GM21381 (cell line): ENCODE measurements around the gene SP2.

Source experiments
- ATAC-seq: cut with Tn5 transposase; IDR thresholded peaks from one replicate; pipeline ENCODE4 v1.9.1; 2021; ENCODE audit warnings: mild to moderate bottlenecking, moderate library complexity; ENCODE audit not compliant: unreplicated experiment

SP2 gene

GRCh38 chr17:47946929-47947397 lies 50.9 kb downstream of the SP2 start:
- no peak for ATAC-seq

- no peak for ATAC-seq
Observed at GRCh38 chr17:47948706-47949196, 52.7 kb downstream of the SP2 start.

DNA sequence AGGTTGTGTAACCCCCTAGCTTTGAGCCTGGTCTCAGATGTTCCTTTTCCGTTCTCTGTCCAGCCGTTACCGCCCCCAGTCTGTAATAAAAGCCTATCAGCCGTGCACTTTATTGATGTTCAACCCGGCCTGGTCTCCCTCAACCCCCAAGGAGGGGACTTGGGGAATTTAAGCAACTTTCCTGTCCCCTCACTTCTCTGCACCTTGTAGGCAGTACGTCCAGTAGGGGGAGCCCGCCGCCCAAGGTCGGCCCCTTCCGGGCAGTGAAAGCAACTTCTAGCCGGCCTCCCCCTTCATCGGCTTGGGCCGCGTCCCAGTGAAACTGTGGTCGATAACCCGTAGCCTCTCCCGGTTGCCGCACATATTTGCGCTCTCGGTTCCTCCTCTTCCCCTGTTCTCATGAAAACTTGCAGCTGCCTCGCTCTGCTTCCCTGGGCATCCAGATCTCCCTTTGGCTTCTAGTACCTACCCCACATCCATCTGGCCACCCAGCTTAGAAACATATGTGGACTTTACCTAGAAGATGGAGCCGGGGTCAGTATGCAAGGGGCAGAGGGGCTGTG lies 53.2 kb downstream of the SP2 start:
- ATAC-seq: no peak

DNA sequence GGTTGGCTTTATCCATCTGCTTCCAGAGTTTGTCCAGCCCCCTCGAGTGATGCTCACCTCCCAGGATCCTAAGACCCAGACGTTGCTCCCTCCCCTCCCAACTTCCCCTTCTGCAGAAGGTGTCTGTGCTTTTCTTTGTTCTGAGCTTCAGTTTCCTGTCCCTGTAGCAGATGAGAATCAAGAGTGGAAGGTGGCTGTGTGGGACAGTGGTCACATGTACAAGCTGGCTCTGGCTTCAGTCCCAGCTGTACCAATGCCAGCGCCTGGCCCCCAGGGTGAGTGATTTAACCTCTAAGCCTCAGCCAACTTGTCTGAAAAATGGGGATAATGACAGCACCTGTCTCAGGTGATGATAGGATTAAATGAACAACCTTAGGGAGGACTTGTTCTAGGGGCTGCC lies 53.9 kb downstream of the SP2 start:
- no peak for ATAC-seq

- ATAC-seq: no peak
Observed at GRCh38 chr17:47950448-47950847, 54.4 kb downstream of the SP2 start.

GRCh38 chr17:47952171-47953021 lies 56.4 kb downstream of the SP2 start:
- no peak for ATAC-seq

GRCh38 chr17:47953909-47954308 lies 57.9 kb downstream of the SP2 start:
- ATAC-seq: no peak

GRCh38 chr17:47955497-47956461 lies 59.7 kb downstream of the SP2 start:
- ATAC-seq: no peak

DNA sequence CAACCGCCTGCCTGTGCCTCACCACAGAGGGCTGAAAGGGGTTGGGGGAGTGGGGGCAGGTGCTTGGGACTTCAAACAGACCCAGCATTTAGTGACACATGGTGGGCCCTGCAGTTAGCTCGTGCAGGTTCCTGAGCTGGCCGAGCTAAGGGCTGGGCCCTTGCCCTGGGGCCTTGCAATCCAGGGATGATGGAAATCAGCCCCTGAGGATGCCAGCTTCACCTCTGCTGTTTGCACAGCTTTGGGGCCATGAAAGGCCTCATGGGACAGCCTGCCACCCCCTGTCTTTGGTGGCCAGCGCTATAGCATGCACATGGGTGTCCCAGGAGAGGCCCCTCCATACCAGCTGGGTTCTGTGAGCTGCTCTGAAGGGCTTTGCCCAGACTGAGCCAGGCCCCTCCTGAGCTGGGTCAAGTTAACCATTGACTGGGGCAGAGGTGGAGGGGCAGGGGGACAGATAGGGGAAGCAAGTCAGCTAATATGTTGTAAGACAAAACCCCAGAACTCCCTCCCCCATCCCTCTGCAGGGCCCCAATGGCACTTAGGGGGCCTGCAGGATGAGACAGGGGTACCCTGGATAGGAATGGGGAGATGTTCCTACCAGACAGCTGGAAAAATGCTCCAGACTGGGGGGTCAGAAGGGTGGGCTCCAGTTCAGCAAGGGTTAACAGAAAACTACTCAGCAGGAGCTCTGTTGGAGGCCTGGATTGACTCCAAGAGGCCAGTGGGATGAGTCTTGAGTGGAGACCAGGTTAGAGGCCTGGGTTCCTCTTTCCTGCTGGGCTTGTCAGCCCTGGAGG lies 61.0 kb downstream of the SP2 start:
- no peak for ATAC-seq

DNA sequence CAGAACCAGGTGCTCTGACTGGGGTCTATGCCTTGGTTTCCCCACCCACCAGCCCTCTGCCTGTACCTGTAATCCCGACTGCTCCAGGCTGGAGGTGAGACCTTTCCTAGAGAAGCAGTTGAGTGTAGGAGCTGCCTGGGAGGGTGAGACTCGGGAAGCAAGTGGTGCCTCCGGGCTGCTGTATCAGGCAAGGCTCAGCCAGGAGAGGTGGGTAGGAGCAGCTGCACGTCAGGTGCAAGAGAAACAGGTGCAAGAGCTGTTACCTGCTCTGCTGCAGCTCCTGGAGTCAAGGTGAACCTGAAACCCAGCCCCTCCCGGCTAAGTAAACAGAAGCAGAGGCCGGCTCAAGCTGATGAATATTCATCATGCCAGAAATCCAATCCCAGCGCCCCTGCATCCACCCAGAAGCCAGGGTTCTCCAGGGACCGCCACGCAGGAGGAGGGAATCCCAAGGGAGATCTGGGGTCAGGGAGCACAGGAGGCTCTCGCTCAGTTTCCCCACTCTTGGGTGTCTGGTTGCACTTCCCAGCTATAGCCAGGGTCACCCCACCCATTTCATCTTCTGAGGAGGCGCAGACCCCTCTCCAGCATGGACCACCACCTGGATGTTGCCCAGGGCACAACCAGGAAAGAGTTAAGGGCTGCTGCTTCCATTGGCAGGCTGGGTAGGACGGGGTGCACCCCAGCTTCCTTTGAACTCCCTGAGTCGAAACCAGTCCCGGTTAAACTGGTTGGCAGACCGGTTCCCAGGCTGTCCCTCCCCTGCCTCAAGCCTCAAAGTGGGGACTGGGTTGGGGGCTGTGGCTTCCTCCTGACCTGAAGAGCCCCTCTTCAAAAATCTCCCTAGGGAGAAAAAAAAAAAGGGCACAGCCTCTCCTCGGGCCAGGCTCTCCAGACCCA lies 61.8 kb downstream of the SP2 start, which contains the start of gene PRR15L:
TSS of gene PRR15L (minus strand) at position 293 of the 900 bp plus-strand sequence. CDS start 4,649 bp downstream, outside the sequence.
- ATAC-seq: no peak

DNA sequence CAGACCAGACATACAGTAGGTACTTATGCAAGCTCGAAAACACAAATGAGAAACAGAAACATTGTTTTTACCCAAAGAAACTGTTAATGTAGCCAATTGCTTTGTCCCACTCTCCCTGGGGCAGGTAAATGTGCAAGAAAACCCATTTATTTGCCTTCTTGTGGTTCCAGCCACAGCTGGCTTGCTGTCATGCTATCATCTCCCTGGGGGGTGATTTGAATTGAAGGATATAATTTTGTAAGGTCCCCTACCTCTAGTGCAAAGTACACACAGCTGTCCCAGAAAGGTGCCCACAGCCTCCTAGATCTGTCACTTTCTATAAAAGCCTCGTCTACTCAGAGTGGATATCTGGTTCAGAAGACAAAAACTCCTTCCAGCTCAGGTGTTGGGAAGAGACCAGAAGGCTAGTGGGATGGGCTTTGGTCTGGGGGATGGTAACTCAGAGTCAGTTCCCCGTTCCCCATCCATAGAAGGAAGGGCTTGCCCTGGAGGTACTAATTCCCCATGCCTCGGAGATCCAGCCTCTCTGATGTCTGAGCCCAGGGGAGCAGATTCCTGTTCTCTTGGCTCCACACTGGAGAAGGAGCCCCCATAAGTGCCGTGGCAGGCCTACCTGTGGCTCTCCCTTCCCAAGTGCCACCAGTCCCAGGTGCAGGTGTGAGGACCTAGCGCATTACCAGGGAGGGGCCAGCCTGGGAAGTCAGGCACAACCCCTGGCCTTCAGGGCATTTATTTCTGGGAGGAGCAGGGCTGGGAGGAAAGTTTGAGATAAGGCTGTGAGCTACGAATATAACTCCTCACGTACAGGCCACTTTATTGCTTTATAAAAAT lies 64.0 kb downstream of the SP2 start:
- no peak for ATAC-seq

DNA sequence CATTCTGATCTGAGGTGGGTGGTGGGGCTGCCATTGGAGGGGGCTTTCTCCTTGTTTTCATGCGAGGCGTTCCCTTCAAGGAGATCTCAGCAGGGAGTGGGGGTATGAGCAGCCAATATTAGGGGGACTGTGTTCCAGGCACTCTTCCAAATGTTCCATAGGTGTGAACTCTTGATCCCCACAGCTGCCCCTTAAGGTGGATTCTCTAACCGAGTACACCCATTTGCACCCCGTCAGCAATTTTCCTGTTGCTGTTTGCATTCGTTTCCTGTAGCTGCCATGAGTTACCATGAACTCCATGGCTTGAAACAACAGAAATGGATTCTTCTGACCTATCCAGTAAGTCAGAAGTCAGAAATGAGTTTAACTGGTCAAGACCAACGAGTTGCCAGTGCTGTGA lies 65.4 kb downstream of the SP2 start:
- ATAC-seq: no peak

DNA sequence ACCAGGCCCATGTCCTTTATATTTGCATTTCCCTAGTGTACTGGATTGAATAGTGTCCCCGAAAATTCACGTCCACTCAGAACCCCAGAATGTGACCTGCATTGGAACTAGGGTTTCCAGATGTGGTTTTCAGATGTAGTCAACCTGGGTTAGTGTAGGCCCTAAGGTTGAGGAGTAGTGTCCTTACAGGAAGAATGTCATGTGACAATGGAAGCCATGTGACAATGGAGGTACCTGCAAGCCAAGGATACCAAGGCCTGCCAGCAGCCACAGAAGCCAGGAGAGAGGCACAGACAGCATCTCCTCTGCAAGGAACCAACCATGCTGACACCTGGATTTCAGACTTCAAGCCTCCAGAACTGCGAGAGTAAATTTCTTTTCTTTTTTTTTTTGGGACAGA lies 66.9 kb downstream of the SP2 start:
- no peak for ATAC-seq

DNA sequence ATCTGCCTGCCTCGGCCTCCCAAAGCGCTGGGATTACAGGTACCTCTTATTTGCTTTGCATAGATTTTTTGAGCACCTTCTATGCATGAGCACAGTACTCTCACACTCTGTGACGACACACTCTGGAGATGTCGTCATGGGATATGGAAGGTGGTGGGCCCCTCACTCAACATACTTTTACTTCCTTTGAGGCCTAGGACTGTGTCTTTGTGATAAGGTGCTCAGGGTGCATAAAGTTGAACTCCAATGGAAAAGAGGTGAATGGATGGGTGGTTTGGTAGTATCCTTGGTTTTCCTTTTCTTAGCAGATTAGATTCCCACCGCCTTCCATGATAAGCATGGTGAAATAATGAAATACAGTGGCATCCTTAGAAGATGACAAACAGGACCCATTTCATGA lies 68.8 kb downstream of the SP2 start:
- ATAC-seq: no peak

GRCh38 chr17:47966079-47966519 lies 70.1 kb downstream of the SP2 start:
- ATAC-seq: no peak

GRCh38 chr17:47967607-47968252 lies 71.7 kb downstream of the SP2 start:
- no peak for ATAC-seq

DNA sequence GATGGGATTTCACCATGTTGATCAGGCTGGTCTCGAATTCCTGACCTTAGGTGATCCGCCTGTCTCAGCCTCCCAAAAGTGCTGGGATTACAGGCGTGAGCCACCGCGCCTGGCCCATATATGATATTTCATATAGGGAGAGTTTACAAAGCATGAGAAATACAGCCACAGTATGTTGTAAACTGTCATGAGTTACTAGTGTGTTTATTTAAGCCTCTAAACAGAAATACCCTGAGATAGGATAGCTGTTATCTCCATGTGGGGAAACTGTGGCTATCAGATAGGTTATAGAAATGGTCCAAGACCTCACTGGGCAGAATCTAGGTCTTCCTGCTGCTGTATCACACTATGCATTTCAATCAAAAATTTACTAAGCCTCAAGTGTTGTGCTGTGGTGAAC lies 72.8 kb downstream of the SP2 start:
- no peak for ATAC-seq
